ENCODE results near the gene GPATCH1. TPM values are rescaled to one million over a fixed set of nuclear protein-coding genes. Genes with fewer than 3 reads are reported as not detected.
"Not testable (repeated sequence)": the region's sequence is repeated elsewhere in the genome, so short reads cannot be mapped to it uniquely, and the experiment has no call there.

Gene GPATCH1
- total RNA-seq, 2 donors from 2014 or later = 6.5 to 6.6 TPM

- ATAC-seq (ENCODE audit: insufficient number of reproducible peaks, low FRiP score, low read depth) (no peak), DNase-seq (ENCODE audit: low spot score) (no peak)
- no peaks in the 10 kb centered on the region for H3K4me1 ChIP-seq (ENCODE audit: control insufficient read depth in 1 of 2, low read depth in 2 of 2)
- H3K27me3 ChIP-seq (replicated peaks; ENCODE audit: insufficient read depth) = no peaks in the 10 kb centered on the region
- H3K9me3 ChIP-seq = no peaks in the 10 kb centered on the region
- no peak overlapping the region for H3K4me3 ChIP-seq
- no peak for TF ChIP-seq CTCF (IDR thresholded peaks at IDR 0.05)
- no peak overlapping the region for H3K27ac ChIP-seq
- H3K36me3 ChIP-seq = no peaks in the 10 kb centered on the region
Observed at GRCh38 chr19:33039108-33039599, 41.8 kb upstream of the GPATCH1 start.

- Histone ChIP-seq H3K27ac (no peak overlapping the region), H3K27me3 (replicated peaks; ENCODE audit: insufficient read depth) (no peaks in the 10 kb centered on the region), H3K4me1 (ENCODE audit: control insufficient read depth in 1 of 2, low read depth in 2 of 2) (no peaks in the 10 kb centered on the region), H3K36me3 (no peaks in the 10 kb centered on the region), H3K9me3 (no peaks in the 10 kb centered on the region), H3K4me3 (no peak overlapping the region)
- TF ChIP-seq CTCF (IDR thresholded peaks at IDR 0.05) = no peak
- DNase-seq (ENCODE audit: low spot score) (no peak), ATAC-seq (ENCODE audit: insufficient number of reproducible peaks, low FRiP score, low read depth) (no peak)
Observed at GRCh38 chr19:33039815-33040214, 41.2 kb upstream of the GPATCH1 start.

- Histone ChIP-seq H3K4me3 (no peak overlapping the region), H3K27me3 (replicated peaks; ENCODE audit: insufficient read depth) (no peaks in the 10 kb centered on the region), H3K4me1 (ENCODE audit: control insufficient read depth in 1 of 2, low read depth in 2 of 2) (no peaks in the 10 kb centered on the region), H3K27ac (no peak overlapping the region), H3K9me3 (no peaks in the 10 kb centered on the region), H3K36me3 (no peaks in the 10 kb centered on the region)
- DNase-seq (ENCODE audit: low spot score) (no peak), ATAC-seq (ENCODE audit: insufficient number of reproducible peaks, low FRiP score, low read depth) (no peak)
- TF ChIP-seq CTCF (IDR thresholded peaks at IDR 0.05) = no peak
Observed at GRCh38 chr19:33040994-33041827, 39.8 kb upstream of the GPATCH1 start.

GRCh38 chr19:33041828-33042160 lies 39.2 kb upstream of the GPATCH1 start:
- H3K9me3 ChIP-seq; H3K4me1 ChIP-seq (ENCODE audit: control insufficient read depth in 1 of 2, low read depth in 2 of 2); ATAC-seq (ENCODE audit: insufficient number of reproducible peaks, low FRiP score, low read depth); DNase-seq (ENCODE audit: low spot score); H3K4me3 ChIP-seq; H3K36me3 ChIP-seq; H3K27ac ChIP-seq; H3K27me3 ChIP-seq (replicated peaks; ENCODE audit: insufficient read depth): not testable (repeated sequence)

- Histone ChIP-seq H3K27ac (no peak overlapping the region), H3K4me3 (no peak overlapping the region), H3K9me3 (no peaks in the 10 kb centered on the region), H3K4me1 (ENCODE audit: control insufficient read depth in 1 of 2, low read depth in 2 of 2) (no peaks in the 10 kb centered on the region), H3K36me3 (no peaks in the 10 kb centered on the region), H3K27me3 (replicated peaks; ENCODE audit: insufficient read depth) (no peaks in the 10 kb centered on the region)
- ATAC-seq (ENCODE audit: insufficient number of reproducible peaks, low FRiP score, low read depth) (no peak), DNase-seq (ENCODE audit: low spot score) (no peak)
- no peak for TF ChIP-seq CTCF (IDR thresholded peaks at IDR 0.05)
Observed at GRCh38 chr19:33047422-33047821, 33.6 kb upstream of the GPATCH1 start.

All from thoracic aorta (tissue), 2 donors.